ENCODE measurements around the gene NXPE3.
A peak's percentile ranks its signal among the peaks of the same experiment; 100 is the strongest.

Gene NXPE3

GRCh38 chr3:101819649-101820206, 40.7 kb downstream of the NXPE3 start:
- no peak for TF ChIP-seq CTCF (IDR thresholded peaks at IDR 0.05; ENCODE audit: control insufficient read depth, insufficient read depth, low read depth, low read length, missing control alignments)
- no peak overlapping the region for H3K4me3 ChIP-seq (ENCODE audit: control insufficient read depth, low read depth, low read length)
- no peak for DNase-seq (ENCODE audit: low read depth)

DNA sequence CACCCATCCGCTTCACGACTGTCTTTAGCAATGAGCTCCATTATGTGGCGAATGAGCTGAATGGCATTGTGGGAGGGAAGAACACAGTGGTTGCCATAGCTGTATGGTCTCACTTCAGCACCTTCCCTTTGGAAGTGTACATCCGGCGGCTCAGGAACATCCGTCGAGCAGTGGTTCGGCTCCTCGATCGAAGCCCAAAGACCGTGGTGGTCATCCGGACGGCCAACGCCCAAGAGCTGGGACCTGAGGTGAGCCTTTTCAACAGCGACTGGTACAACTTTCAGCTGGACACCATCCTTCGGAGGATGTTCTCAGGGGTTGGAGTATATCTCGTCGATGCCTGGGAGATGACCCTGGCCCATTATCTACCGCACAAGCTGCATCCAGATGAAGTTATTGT, 42.5 kb downstream of the NXPE3 start:
- DNase-seq (ENCODE audit: low read depth) = no peak
- TF ChIP-seq CTCF (IDR thresholded peaks at IDR 0.05; ENCODE audit: control insufficient read depth, insufficient read depth, low read depth, low read length, missing control alignments) = no peak
- no peak overlapping the region for H3K4me3 ChIP-seq (ENCODE audit: control insufficient read depth, low read depth, low read length)

GRCh38 chr3:101823525-101823924, 44.5 kb downstream of the NXPE3 start:
- no peak for DNase-seq (ENCODE audit: low read depth)
- TF ChIP-seq CTCF (IDR thresholded peaks at IDR 0.05; ENCODE audit: control insufficient read depth, insufficient read depth, low read depth, low read length, missing control alignments) = no peak

DNA sequence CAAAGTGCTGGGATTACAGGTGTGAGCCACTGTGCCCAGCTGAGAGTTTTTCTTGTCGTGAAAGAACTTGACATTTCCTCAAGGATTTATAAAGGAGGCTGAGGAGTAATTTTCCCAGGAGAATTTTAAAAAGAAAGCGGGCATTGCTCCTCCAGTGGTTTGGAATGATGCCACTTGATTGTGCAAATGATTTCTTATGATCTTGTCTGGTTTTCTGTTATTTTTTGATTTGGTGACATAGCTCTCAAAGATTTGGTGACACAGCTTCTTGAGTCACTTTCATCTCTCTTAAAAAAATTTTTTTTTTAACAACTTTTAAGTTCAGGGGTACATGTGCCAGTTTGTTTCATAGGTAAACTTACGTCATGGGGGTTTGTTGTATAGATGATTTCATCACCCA, 45.7 kb downstream of the NXPE3 start:
- no peak for DNase-seq (ENCODE audit: low read depth)
- no peak overlapping the region for H3K4me3 ChIP-seq (ENCODE audit: control insufficient read depth, low read depth, low read length)
- no peak for TF ChIP-seq CTCF (IDR thresholded peaks at IDR 0.05; ENCODE audit: control insufficient read depth, insufficient read depth, low read depth, low read length, missing control alignments)

More at GRCh38 chr3:101823525-101823924, 44.5 kb downstream of the NXPE3 start:
- H3K4me3 ChIP-seq (ENCODE audit: control insufficient read depth, low read depth, low read length) = no peak overlapping the region

GRCh38 chr3:101825904-101826445, 47.0 kb downstream of the NXPE3 start:
- no peak overlapping the region for H3K4me3 ChIP-seq (ENCODE audit: control insufficient read depth, low read depth, low read length)
- TF ChIP-seq CTCF (IDR thresholded peaks at IDR 0.05; ENCODE audit: control insufficient read depth, insufficient read depth, low read depth, low read length, missing control alignments) = no peak

DNA sequence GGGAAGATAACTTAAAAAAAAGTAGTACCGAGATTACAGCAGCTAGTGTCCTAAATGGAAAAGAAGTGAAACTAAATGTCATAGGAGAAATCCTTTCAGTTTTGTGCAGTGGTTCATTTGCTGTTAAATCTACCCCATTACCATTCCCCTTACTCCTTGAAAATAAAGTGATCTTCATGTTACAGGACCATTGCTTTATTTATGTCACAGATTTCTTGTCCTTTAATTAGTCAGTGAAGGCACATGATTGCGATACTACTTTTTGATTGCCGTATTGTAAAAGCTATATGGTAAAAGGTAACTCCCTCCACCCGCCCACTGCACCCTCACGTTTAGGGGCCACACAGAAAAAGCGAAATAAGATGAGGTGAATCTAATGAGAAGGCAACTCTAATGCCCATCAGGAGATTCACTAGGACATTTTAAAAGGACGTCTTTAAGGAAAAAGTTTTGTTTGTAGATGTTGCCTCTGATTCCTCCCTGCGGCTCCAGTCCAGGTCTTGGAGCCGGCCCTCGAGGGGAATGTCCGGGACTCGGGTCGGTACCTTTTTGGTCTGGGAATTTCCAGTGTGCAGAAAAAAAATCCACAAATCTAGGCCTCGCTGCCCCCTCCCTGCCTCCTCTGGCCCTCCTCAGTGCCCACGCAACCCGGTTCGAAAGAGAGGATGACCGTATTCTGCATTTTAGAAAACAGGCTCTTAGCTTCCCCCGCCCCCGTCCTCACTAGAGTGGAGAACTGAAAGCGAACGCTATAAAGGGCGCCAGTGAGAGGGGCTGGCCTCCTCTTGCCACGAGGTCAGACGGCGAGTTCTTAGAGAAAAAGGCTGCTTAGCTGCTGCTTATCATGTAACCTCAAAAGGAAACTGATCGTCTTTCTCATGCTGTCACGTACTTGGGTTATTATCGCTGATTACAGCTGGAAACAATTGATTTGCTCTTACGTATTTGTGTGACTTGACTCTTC, 48.5 kb downstream of the NXPE3 start:
- H3K4me3 ChIP-seq (ENCODE audit: control insufficient read depth, low read depth, low read length) = peak overlapping the region; percentile 64
- no peak for TF ChIP-seq CTCF (IDR thresholded peaks at IDR 0.05; ENCODE audit: control insufficient read depth, insufficient read depth, low read depth, low read length, missing control alignments)

More at GRCh38 chr3:101825904-101826445, 47.0 kb downstream of the NXPE3 start:
- DNase-seq (ENCODE audit: low read depth) = no peak

More for the DNA sequence above, 48.5 kb downstream of the NXPE3 start:
- no peak for DNase-seq (ENCODE audit: low read depth)
